GM19099 (cell line): ENCODE measurements around the gene RARRES1.

Source experiments
- POLR2A ChIP-seq: IDR thresholded peaks from 3 replicates; pipeline ENCODE4 v1.6.1; 2011; ENCODE audit warnings: low read depth; ENCODE audit not compliant: insufficient read length; ENCODE audit errors: extremely low read depth

The RARRES1 gene

GRCh38 chr3:158731938-158732855, at the start of gene RARRES1:
RARRES1 (minus strand) TSS chr3:158732457; CDS start chr3:158732415, 42 bp downstream.
- TF ChIP-seq POLR2A: no peak

GRCh38 chr3:158781849-158782248, 49.6 kb upstream of the RARRES1 start:
- TF ChIP-seq POLR2A: no peak

- no peak for TF ChIP-seq POLR2A
Measured at GRCh38 chr3:158781191-158781590, 48.9 kb upstream of the RARRES1 start.

- TF ChIP-seq POLR2A: no peak
Measured at GRCh38 chr3:158780766-158781165, 48.5 kb upstream of the RARRES1 start.

GRCh38 chr3:158777161-158777873, 45.1 kb upstream of the RARRES1 start:
- no peak for TF ChIP-seq POLR2A

- TF ChIP-seq POLR2A: no peak
Measured at GRCh38 chr3:158776531-158776930, 44.3 kb upstream of the RARRES1 start.

GRCh38 chr3:158775426-158776410, 43.5 kb upstream of the RARRES1 start:
- TF ChIP-seq POLR2A: no peak

GRCh38 chr3:158774965-158775364, 42.7 kb upstream of the RARRES1 start:
- no peak for TF ChIP-seq POLR2A

GRCh38 chr3:158773845-158774830, 41.9 kb upstream of the RARRES1 start:
- no peak for TF ChIP-seq POLR2A

- TF ChIP-seq POLR2A: no peak
Measured at GRCh38 chr3:158773166-158773565, 40.9 kb upstream of the RARRES1 start.

GRCh38 chr3:158771982-158772381, 39.7 kb upstream of the RARRES1 start:
- no peak for TF ChIP-seq POLR2A

- TF ChIP-seq POLR2A: no peak
Measured at GRCh38 chr3:158771577-158771976, 39.3 kb upstream of the RARRES1 start.

GRCh38 chr3:158770741-158771350, 38.6 kb upstream of the RARRES1 start:
- no peak for TF ChIP-seq POLR2A

GRCh38 chr3:158769952-158770740, 37.9 kb upstream of the RARRES1 start:
- TF ChIP-seq POLR2A: no peak
